Right kidney (tissue), 9 donors: ENCODE data around the gene PSMB8.
"Not testable (repeated sequence)": the region's sequence is repeated elsewhere in the genome, so short reads cannot be mapped to it uniquely, and the experiment has no call there.

Source experiments
- DNase-seq: peaks from one replicate; pipeline ENCODE4 v3.0.0-alpha.2; 2016
- long read RNA-seq, 8 donors: transcript quantifications; one replicate each; lab custom pipeline, GENCODE V29; 2026

PSMB8 gene
- long read RNA-seq, donor 1, transcript PSMB8-202 (6 exons, 1,124 nt), result major isoform, 18 of 26 reads
- long read RNA-seq, donor 1, transcript PSMB8-205 (2 exons, 835 nt), result minor isoform, 5 of 26 reads
- long read RNA-seq, donor 1, partial matches to known transcripts, result 0 of 26 reads
- long read RNA-seq, donor 1, other reads (novel, unspliced or antisense), result 0 of 26 reads
- long read RNA-seq, donor 2, transcript PSMB8-202 (6 exons, 1,124 nt), result major isoform, 16 of 23 reads
- long read RNA-seq, donor 2, partial matches to known transcripts, result 0 of 23 reads
- long read RNA-seq, donor 2, other reads (novel, unspliced or antisense), result 0 of 23 reads
- long read RNA-seq, donor 3, transcript PSMB8-205 (2 exons, 835 nt), result minor isoform, 6 of 21 reads
- long read RNA-seq, donor 3, transcript PSMB8-202 (6 exons, 1,124 nt), result major isoform, 13 of 21 reads
- long read RNA-seq, donor 3, partial matches to known transcripts, result 0 of 21 reads
- long read RNA-seq, donor 3, other reads (novel, unspliced or antisense), result 0 of 21 reads
- long read RNA-seq, donor 4, transcript PSMB8-205 (2 exons, 835 nt), result major isoform, 11 of 20 reads
- long read RNA-seq, donor 4, transcript PSMB8-202 (6 exons, 1,124 nt), result minor isoform, 8 of 20 reads
- long read RNA-seq, donor 4, partial matches to known transcripts, result 0 of 20 reads
- long read RNA-seq, donor 4, other reads (novel, unspliced or antisense), result 0 of 20 reads
- long read RNA-seq, donor 5, transcript PSMB8-202 (6 exons, 1,124 nt), result major isoform, 13 of 15 reads
- long read RNA-seq, donor 5, partial matches to known transcripts, result 0 of 15 reads
- long read RNA-seq, donor 5, other reads (novel, unspliced or antisense), result 0 of 15 reads
- long read RNA-seq, donor 6, transcript PSMB8-205 (2 exons, 835 nt), result minor isoform, 6 of 21 reads
- long read RNA-seq, donor 6, transcript PSMB8-202 (6 exons, 1,124 nt), result major isoform, 14 of 21 reads
- long read RNA-seq, donor 6, partial matches to known transcripts, result 0 of 21 reads
- long read RNA-seq, donor 6, other reads (novel, unspliced or antisense), result 0 of 21 reads
- long read RNA-seq, donor 7, transcript PSMB8-202 (6 exons, 1,124 nt), result major isoform, 20 of 27 reads
- long read RNA-seq, donor 7, transcript PSMB8-205 (2 exons, 835 nt), result minor isoform, 5 of 27 reads
- long read RNA-seq, donor 7, partial matches to known transcripts, result 0 of 27 reads
- long read RNA-seq, donor 7, other reads (novel, unspliced or antisense), result 0 of 27 reads
- long read RNA-seq, donor 8, transcript PSMB8-205 (2 exons, 835 nt), result minor isoform, 5 of 15 reads
- long read RNA-seq, donor 8, transcript PSMB8-202 (6 exons, 1,124 nt), result major isoform, 8 of 15 reads
- long read RNA-seq, donor 8, partial matches to known transcripts, result 0 of 15 reads
- long read RNA-seq, donor 8, other reads (novel, unspliced or antisense), result 0 of 15 reads

DNA sequence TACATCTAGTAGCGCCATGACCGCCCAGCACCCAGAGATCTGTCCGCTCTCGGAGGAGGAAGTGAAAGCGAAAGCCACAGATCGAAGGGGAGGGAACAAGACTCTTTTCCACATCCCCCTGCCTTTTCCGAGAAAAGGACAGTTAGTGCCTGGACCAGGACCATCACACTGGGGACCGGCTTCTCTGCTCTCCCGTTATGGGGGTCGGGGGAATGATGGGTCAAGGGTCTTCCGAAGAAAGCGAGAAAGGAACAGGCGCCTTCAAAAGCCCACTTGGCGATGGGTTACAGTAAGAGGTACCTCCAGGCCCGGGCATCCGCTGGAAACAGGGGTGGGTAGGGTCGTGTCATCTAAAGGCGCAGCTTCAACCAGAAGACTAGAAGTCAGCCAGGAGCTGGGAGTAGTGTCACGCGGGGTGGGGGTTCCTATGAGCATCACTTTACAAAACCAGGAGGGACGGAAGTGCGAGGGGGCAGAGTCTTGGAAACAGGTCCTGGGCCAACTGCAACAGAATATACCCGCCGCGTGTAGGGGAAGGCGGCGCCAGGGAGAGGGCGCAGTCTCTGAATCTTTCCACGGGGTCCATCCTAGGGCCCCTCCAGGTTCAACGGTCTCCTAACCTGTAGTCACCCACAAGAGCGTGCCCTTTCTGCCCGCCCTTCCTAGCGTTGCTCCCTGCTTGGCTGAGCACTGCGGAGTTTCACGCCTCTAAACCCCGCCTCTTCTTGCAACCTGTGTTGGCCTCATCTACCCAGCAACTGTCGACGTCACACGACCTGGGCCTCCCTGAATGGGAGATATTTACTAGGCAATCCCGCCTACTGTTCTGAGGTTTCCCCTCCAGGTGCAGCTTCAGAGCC, at the start of gene PSMB8:
Gene PSMB8, minus strand, starts transcription at position 69 of the 860 bp plus-strand sequence. Its CDS starts 51 bp downstream, at position 18.
- DNase-seq, result peak; percentile 95

DNA sequence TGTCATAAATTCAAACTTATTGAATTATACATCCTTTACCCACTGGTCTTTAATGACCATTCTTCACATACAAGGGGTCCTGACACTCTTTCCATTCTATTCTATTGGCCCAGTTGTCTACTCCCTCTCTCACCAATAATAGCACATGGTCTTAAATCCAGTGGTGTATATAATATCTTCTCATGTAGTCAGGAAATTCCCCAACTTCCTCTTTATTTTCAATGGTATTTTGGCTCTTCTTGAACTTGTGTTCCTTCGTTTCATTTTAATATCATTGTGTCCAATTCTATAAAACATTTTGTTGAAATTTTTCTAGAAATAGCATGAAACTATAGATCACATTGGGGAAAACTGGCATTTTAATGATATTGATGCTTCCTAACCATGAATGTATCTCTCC, 47.0 kb upstream of the PSMB8 start:
- no peak for DNase-seq

DNA sequence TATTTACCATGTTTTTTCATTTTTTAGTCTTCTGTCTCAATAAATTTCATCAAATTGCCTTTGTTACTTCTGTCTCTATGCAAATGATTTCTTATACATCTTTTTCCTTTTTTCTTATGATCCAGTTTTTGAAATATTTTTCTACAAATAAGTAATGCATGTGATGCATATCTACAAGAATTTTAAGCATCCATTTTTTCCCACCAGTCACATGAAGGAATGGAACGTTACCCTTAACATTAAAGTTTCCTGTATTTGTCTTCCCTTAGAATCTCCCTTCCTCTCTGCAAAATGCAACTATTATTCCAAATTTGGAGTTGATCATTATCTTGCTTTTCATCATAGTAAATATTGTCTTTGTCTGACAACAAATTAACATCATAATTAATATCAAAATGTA, 45.7 kb upstream of the PSMB8 start:
- DNase-seq, result no peak

DNA sequence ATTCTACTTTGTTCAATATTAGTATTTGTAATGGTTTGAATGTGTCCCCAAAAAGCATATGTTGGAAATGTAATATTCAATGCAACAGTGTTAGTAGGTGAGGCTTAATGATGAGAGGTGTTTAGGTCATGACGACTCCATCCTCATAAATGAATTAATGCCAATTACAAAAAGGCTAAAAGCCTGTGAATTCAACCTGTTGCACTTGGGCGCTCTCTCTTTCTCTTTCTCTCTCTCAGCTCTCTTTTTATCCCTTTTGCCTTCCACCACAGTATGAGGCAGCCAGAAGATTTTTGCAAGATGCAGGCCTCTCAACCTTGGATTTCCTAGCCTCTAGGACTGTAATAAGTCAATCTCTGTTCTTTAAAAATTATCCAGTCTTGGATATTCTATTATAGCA, 44.7 kb upstream of the PSMB8 start:
- no peak for DNase-seq

DNA sequence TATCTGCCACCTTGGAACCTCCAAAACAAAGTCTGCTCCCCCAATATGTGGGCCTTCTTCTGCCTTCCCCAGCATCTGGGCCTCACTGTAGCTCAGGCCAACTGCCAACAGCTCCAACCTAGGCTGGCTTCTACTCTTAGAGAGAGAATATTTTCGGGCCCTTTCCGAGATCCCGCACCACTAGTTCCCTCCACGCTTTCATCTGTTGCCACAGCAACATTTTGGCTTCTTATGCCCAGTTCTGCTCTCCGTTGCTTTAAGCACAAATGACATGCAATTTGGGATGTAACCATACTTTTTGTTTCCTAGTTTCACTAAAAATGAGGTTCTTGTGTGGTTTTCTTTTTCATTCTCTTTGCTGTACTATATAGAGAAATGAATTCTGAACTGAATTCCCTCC, 43.8 kb upstream of the PSMB8 start:
- DNase-seq, result no peak

DNA sequence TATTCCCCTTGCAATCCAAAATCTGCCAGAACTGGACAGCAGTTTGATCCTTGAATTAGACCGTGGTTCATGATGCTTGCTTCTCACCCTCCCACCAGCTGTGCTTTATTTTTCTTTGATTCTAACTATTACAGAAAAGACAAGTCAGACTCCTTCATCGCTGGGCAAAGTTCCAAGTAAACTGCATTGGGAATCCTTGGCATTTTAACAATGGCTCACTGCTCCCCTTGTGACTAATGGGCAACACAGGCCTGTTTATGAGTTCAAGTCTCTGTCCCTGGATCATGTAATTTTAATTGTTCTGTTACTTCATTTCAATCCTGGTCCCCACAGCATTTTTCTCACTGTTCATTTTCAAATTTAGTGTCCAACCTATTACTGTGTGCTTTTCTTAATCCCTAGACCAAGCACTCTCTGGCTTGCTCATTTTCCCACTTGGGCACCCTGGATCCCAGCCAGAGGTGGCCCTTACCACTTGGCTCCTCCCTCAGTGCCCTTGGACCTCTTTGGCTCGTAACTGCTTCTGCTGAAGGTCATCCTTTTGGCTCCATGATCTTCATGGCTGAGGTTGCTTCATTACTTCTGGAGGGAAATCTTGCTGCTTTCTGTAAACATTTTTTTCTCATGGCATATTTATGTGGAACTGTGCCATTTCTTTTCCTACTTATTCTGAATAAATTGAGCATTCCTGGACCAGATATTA, 43.0 kb upstream of the PSMB8 start:
- no peak for DNase-seq

DNA sequence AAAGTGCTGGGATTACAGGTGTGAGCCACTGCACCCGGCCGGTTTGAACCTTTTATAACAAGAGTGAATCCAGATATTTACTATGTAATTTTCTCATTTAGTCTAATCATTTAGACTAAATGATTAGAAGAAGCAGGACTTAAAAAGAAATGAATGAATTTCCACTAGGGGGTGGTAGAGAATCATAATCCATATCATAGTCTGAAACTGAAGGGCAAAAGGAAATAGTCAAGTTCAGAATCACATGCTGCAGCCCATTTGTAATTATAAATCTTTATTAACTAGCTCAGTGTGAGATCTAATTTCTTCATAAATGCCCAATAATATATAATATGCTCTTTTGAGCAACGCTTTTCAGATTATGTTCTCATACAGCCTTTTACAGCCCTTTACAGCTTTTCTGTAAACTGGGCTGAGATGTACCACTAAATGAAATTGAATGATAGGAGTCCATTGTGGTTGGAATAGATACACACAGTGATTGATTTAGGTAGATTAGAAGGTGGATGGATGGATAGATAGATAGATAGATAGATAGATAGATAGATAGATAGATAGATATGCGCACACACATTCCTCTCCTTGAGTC, 41.9 kb upstream of the PSMB8 start:
- no peak for DNase-seq

DNA sequence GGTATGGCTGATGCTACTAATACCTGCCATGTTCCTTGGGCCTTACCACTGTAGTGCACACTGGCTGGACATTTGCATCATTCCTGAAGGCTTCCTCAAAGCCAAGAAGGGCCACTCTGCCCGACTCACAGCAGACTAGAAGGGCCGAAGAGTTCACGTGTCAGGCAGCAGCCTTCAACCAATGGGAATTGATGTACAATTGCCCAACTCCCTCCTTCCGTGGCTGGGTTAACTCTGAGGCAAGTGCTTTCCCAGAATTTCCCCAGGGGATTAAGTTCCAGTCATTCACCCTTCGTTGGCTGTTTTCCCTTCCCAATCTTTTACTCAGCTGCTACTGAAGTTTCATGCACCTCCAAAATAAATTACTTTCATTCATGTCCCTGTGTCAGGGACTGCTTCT, 39.9 kb upstream of the PSMB8 start:
- no peak for DNase-seq

DNA sequence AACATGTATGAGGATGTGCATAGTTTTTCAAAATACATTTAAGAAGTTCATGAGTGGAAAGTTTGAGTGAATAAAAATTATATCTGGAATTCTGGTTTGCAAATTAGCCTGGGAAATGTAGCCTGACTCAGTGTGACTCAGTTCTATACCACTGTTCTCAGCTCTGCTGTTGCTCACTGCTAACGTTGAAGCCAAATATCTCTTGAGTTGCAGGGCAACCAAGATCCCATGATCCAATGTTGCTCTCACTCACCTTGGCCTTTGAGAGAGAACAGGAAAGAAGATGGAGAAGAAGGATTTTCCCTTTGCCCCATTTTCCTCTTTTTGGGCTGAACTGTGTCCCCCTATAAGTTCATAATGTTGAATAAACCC, 39.0 kb upstream of the PSMB8 start:
- no peak for DNase-seq

DNA sequence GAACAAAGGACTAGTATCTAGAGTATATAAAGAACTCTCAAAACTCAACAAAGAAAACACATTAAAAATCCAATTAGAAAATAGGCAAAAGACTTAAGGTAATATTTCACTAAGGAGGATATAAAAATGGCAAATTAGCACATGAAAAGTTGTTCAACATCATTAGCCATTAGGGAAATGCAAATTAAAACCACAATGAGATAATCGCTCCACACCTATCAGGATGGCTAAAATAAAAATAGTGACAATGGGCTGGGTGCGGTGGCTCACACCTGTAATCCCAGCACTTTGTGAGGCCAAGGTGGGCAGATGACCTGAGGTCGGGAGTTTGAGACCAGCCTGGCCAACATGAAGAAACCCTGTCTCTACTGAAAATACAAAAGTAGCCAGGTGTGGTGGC, 37.1 kb upstream of the PSMB8 start:
- not testable (repeated sequence) for DNase-seq

DNA sequence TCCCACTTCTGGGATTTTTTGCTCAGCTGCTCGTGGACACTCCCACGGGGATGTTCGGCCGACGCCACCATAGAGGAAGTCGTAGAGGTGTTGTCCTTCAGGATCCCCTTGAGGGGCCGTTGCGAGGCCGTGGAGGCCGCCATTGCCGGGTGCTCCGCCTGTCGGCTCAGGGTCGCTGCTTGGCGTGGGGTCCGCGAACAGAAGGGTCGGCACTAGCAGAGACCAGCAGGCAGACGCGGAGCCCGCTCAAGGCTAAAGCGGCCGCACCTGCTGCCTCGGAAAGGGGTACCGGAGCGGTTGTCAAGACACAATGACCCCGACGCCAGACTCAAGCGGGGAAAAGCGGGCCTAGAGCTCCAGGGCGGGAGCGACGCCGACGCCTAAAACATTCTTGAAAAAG, 35.8 kb upstream of the PSMB8 start:
- DNase-seq, result no peak

DNA sequence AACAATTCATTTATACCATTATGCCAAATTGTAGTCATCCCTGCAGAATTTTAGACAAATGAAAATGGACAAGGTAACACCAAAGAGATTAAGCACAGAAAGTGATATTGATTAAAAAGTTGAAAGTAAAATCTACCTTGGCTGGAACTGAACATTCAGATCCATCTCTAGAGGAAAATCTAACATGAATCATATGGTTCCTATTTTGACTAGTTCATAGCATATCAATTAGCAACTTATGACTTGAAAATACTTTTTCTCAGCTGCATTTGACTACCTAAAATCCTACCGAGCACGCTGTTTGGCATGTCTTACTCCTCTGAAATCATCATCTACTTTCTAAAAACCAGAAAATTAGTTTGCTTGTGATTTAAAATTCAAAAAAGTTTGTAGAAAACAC, 32.8 kb upstream of the PSMB8 start:
- no peak for DNase-seq

DNA sequence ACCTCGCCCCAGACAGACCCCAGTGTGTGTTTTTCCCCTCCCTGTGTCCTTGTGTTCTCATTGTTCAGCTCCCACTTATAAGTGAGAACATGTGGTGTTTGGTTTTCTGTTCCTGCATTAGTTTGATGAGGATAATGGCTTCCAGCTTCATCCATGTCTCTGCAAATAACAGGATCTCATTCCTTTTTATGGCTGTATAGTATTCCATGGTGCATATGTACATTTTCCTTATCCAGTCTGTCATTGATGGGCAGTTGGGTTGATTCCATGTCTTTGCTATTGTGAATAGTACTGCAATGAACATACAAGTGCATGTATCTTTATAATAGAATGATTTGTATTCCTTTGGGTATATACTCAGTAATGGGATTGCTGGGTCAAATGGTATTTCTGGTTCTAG, 30.1 kb upstream of the PSMB8 start:
- not testable (repeated sequence) for DNase-seq

DNA sequence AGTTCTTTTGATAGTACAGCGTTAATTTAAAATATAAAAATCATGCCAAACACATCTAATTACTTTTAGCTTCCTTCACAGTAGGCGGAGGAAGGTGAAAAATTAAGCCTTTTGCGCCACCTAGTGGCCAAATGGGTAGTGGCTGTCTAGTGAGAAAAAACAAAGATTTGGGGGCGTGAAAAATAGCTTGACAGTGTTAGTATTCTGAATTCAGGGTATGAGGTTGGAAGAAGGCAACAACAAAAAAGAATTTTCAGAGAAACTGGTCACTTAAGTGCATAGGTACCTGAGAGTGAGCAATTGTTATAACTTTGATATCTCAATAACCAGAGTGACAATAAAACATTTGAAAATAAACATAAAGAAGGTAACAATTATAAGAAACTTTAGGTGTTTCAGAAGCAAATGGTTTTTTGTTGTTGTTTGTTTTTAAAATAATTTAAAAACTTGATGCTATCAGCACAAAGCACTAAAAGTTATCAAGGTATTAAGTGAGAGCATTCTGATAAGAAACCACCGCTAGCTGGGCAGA, 24.5 kb upstream of the PSMB8 start:
- DNase-seq, result peak; percentile 61

DNA sequence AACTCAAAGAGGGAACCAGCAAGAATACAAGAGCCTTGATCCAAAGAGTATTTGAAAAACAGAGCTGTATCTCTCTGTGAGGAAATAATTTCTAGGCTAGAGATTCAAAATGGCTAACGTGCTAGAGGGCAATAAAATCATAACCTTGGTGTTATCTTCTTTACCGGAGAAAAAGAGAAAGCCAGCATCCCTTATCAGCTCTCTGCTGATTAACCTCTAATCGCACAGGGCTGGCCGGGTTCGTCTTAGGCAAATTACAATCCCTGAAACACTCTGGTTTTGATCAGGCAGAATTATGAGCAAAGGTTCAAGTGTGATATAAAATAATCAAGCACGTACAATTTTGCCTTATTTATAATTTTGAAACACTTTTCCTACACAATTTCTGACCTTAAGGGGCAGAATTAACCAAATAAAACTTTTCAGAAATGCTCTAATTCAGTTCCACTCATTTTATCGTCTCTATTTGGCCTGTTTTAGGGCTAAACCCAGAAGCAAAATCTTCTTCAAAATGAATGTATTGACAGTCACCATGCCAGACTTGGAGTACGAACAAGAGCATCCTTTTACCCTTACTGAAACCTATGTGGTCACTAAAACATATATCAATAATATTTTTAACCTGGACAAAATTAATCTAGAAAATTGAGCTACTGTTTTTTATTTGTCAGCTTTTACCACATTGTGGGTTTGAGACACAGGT, 23.9 kb upstream of the PSMB8 start:
- no peak for DNase-seq

DNA sequence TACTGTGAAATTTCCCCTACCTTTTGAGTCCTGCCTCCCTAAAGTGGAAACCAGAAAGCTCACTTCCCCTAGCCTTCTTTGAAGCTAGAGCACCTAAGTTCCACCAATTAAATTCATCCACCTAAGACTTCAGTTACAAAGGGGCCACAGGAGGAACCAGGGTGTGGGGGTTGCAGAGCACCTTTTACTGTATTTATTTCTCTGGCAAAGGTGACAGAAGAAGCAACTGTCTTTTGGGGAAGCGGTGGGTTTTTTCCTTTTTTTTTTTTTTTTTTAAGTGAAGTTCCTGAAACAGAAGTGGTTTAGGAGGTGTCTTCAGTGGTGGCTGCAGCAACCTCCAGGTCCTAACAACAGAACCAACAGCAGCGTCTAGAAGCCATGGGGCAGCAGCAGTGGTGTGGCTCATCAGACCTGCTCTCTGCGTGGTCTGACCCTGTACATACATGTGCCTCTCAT, 23.2 kb upstream of the PSMB8 start:
- DNase-seq, result no peak

DNA sequence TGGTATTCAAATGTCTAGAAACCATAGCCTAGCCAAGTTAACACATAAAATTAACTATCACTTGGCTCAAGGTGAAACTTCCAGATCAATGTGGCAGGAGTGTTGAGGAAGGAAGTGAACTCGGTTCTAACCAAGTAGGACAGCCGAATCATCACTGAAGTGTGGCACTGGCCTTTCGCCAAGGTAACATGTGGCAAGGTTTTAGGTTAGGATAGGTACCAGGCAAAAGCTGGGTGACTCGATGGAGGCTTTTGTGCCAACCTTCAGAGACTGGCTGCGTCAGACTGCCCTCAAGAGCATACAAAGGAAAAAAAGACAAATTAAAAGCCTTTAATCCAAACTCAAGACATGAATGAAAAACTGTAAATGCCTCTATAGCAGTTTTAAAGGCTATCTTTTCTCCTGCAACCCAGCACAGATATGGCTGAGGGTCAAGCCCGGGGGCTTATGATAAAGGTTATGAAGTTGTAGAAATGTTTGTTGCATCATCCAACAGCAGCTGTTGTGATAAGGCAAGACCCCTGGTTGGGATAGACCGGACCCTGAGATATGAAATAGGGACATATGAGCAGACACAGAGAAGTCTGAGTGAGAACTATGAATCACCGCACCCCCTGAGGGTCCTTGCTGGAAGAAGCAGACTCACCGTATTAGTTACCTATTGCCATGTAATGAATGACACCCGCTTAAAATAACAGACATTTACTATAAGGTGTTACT, 22.0 kb upstream of the PSMB8 start:
- DNase-seq, result no peak

DNA sequence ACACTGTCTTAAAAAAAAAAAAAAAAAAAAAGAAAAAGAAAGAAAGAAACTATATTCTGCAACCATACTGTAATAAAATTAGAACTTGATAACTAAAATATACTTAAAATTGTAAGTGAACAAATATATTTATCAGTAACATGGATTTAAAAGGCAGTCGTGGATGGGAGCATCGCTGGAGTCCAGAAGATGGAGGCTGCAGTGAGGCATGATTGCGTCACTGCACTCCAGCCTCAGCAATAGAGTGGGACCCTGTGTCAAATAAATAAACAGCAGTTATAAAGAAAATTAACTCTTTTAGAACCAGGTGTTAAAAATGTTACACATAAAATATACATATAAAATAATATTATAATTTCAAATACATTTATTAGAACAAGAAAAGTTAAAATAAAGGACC, 18.9 kb upstream of the PSMB8 start:
- no peak for DNase-seq

DNA sequence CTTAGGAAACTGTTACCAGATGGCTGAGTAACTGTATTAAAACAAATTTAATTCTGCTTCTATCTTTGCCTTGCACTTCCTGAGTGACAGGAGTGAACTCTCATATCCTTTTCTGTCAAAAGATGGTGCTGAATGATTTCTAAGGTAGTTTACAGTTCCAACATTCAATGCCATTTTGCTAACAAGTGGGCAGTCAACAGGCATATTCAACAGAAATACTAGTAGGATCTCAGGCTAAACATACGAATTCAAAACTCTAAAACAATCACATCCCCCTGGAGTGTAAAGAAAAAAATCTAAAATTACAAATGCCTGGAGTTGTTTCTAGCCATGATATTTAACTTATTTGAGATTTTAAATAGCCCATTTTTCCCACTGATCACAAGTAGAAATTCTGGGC, 16.8 kb upstream of the PSMB8 start:
- no peak for DNase-seq
